Measurements from ENCODE around the gene ZNF699. TPM values are rescaled to one million over a fixed set of nuclear protein-coding genes. Genes with fewer than 3 reads are reported as not detected.
"Not testable (repeated sequence)": the region's sequence is repeated elsewhere in the genome, so short reads cannot be mapped to it uniquely, and the experiment has no call there.

Gene ZNF699
- 22.5 TPM for total RNA-seq

DNA sequence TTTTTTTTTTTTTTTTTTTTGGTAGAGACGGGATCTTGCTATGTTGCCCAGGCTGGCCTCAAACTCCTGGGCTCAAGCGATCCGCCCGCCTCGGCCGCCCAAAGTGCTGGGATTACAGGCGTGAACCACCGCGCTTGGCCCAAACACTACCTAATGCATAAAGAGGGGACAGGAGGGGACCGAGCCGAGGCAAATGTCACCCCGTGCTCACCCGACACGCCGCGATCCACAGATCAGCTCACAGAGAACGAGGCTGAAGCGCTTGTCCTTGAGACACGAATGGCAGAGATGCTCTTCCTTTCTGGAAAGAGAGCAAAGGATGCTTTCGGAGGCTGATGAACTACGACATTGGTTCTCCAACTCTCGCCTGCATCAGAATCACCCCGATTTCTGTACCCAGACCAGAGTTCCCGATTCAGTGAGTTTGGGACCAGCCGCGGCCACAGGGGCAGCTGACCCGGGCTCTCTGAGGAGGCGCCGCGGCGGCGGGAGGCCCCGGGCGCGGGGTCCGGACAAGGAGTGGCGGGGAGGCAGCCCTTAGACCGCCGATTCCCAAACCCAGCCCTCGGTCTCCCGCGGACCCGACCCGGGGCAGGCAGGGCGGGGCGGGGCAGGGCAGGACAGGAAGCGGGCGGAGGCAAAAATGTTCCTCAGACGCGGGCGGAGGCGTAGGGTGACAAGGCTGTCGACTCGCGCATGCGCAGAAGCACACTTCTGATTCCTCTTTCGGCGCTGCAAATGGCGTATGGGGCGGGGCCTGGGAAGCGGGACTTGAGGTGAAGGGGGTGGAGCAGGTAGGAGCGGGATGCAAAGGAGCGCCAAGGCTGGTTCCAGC is at the start of gene ZNF699:
ZNF699 (minus strand) TSS at position 700 of the 835 bp plus-strand sequence. CDS start 4,719 bp downstream, outside the sequence.
- H3K4me3 ChIP-seq (ENCODE audit: low read length), result peak within 1 kb of the TSS; percentile 84
- no peaks in the 10 kb centered on the region for H3K27me3 ChIP-seq (ENCODE audit: insufficient read depth, low read length)
- peaks cover 21% of the 10 kb centered on the region for H3K4me1 ChIP-seq (ENCODE audit: insufficient read depth, low read length)
- no peaks in the 10 kb centered on the region for H3K9me3 ChIP-seq (ENCODE audit: low read depth, low read length)

DNA sequence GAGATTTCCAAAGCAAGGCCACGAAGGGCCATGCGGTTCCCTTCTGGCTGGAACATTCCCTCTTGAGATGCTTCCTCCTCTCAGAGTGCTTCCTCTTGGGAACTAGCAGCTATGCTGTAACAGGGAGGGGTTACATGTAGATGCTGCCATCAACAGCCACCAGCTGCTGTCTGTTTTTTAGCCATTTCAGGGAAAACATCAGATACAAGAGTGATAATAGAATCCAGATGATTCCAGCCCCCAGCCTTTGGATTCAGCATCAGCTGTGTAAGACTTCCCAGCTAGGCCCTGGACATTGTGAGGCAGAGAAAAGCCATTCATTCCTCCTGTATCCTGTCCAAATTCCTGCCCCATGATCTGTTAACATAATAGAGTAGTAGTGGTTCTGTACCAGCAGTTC is 45.0 kb upstream of the ZNF699 start:
- H3K9me3 ChIP-seq (ENCODE audit: low read depth, low read length), result peaks cover 47% of the 10 kb centered on the region
- H3K4me1 ChIP-seq (ENCODE audit: insufficient read depth, low read length), result no peaks in the 10 kb centered on the region
- no peaks in the 10 kb centered on the region for H3K27me3 ChIP-seq (ENCODE audit: insufficient read depth, low read length)
- H3K4me3 ChIP-seq (ENCODE audit: low read length), result no peak overlapping the region

DNA sequence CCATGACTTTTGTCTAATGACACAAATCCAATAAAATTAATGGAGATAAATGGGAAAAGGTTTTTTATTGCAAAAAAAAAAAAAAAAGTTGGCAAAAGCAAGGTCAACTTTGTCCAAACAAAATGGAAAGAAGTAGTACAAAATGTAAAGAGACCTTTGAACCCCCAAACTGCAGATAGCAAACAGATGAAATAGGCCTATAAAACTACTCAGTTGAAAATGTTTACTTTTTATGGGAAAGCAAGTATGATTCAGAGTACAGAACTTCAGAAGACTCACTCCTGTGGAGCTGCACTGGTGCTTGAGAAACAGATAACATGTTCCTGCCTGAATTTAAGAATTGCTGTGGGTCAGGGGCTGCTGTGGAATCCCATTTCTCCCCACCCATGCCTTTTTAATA is 43.4 kb upstream of the ZNF699 start:
- H3K27me3 ChIP-seq (ENCODE audit: insufficient read depth, low read length), result no peaks in the 10 kb centered on the region
- no peak overlapping the region for H3K4me3 ChIP-seq (ENCODE audit: low read length)
- no peaks in the 10 kb centered on the region for H3K4me1 ChIP-seq (ENCODE audit: insufficient read depth, low read length)
- peaks cover 49% of the 10 kb centered on the region for H3K9me3 ChIP-seq (ENCODE audit: low read depth, low read length)

DNA sequence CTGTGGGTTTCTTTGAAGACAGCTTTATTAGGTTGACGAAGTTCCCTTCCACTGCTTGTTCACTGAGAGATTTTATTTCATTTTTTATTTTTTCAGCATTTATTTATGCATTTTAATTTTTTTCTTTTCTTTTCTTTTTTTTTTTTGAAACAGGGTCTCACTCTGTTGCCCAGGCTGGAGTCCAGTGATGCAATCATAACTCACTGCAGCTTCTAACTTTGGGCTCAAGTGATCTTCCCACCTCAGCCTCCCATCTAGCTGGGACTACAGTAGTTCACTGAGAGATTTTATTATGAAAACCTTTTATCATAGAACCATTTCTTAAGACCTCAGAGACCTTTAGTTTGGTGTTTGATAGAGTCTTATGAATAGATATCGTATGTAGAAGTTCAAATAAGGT is 42.9 kb upstream of the ZNF699 start:
- Histone ChIP-seq H3K9me3 (ENCODE audit: low read depth, low read length) (peaks cover 50% of the 10 kb centered on the region), H3K4me1 (ENCODE audit: insufficient read depth, low read length) (no peaks in the 10 kb centered on the region), H3K4me3 (ENCODE audit: low read length) (no peak overlapping the region)

DNA sequence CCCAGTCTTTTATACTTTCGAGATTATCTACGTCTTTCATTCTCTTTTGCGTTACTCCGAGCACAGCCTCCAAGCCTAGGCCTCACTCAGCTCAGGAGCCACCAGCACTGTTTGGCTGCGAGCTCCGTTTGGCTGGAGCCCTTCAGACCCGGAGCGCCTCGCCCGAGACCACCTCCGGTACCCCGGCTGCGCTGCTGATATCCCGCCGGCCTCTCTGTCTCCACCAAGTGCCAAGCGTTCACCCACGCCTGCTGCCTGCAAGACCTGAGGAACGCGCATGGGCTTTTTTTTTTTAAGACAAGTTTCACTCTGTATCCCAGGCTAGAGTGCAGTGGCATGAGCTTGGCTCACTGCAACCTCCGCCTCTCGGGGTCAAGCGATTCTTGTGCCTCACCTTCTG is 39.0 kb upstream of the ZNF699 start:
- no peaks in the 10 kb centered on the region for H3K4me1 ChIP-seq (ENCODE audit: insufficient read depth, low read length)
- H3K9me3 ChIP-seq (ENCODE audit: low read depth, low read length), result peaks cover 77% of the 10 kb centered on the region
- H3K4me3 ChIP-seq (ENCODE audit: low read length), result no peak overlapping the region
- no peaks in the 10 kb centered on the region for H3K27me3 ChIP-seq (ENCODE audit: insufficient read depth, low read length)

More for the DNA sequence above, 42.9 kb upstream of the ZNF699 start:
- H3K27me3 ChIP-seq (ENCODE audit: insufficient read depth, low read length), result no peaks in the 10 kb centered on the region

DNA sequence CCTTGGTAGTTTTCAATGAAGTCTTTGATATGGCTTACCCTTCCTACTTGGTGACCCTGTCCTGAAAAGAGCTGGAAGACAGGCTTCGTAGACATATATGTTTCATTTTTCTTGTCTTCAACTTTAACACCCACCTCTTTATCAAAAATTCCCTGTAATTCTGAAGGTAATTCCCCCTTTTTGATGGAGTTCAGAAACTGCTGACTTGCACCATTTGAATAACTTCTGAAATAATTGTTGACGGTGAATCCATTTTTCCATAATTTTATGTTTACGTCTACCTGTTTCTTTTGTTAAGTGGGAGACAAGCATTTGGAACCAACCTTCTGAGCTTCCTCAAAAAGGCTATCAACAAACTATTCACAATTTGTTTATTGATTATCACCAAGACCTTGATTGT is 38.6 kb upstream of the ZNF699 start:
- no peaks in the 10 kb centered on the region for H3K27me3 ChIP-seq (ENCODE audit: insufficient read depth, low read length)
- no peak overlapping the region for H3K4me3 ChIP-seq (ENCODE audit: low read length)
- H3K4me1 ChIP-seq (ENCODE audit: insufficient read depth, low read length), result no peaks in the 10 kb centered on the region
- peaks cover 81% of the 10 kb centered on the region for H3K9me3 ChIP-seq (ENCODE audit: low read depth, low read length)

DNA sequence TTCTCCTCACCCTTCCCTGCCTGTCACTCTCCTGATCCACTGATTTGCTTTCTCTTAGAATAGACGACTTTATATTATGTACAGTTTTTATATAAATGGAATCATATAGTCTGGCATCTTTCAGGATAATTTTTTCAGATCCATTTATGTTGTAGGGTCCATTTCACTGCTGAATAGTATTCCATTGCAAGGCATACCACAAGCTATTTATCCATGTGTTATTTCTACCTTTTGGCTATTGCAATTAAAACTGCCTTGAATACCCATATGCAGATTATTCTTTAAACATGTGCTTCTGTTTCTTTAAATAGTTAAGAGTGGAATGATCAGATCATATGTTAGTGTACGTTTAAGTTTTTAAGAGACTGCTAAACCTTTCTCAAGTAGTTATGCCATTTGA is 35.4 kb upstream of the ZNF699 start:
- Histone ChIP-seq H3K27me3 (ENCODE audit: insufficient read depth, low read length) (no peaks in the 10 kb centered on the region), H3K4me3 (ENCODE audit: low read length) (no peak overlapping the region), H3K4me1 (ENCODE audit: insufficient read depth, low read length) (no peaks in the 10 kb centered on the region), H3K9me3 (ENCODE audit: low read depth, low read length) (peaks cover 92% of the 10 kb centered on the region)

DNA sequence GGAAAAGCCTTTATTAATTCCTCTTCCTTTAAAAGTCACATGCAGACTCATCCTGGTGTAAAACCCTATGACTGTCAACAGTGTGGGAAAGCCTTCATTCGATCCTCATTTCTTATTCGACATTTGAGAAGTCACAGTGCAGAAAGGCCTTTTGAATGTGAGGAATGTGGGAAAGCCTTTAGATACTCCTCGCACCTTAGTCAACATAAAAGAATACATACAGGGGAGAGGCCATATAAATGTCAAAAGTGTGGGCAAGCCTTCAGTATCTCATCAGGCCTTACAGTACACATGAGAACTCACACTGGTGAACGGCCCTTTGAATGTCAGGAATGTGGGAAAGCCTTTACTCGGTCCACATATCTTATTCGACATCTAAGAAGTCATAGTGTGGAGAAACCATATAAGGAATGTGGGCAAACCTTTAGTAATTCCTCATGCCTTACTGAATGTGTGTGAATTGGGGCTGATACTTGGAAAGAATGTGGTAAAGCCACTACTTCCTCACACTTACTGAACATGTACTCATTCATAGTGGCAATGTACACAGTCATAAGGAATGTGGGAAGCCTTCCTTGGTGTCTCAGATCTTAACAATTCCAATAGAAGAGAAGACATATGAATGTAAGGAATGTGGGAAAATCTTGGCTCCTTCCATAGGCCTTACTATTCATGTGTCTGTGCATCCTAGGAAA is 33.1 kb upstream of the ZNF699 start:
- peaks cover 90% of the 10 kb centered on the region for H3K9me3 ChIP-seq (ENCODE audit: low read depth, low read length)
- H3K4me1 ChIP-seq (ENCODE audit: insufficient read depth, low read length), result no peaks in the 10 kb centered on the region
- no peaks in the 10 kb centered on the region for H3K27me3 ChIP-seq (ENCODE audit: insufficient read depth, low read length)
- H3K4me3 ChIP-seq (ENCODE audit: low read length), result no peak overlapping the region

DNA sequence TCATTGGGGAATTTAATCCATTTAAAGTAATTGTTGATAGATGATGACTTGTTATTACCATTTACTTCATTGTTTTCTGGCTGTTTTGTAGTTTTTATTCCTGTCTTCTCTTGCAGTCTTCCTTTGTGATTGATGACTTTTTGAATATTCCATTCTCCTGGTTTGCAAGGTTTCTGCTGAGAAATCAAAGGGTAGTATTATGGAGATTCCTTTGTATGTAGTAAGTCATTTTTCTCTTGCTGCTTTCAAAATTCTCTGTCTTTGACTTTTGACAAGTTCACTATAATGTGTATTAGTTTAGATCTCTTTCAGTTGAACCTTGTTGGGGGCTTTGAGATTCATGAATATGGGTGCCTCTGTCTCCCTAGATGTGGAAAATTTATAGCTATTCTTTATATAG is 20.4 kb upstream of the ZNF699 start:
- H3K4me1 ChIP-seq (ENCODE audit: insufficient read depth, low read length), result peaks cover 2% of the 10 kb centered on the region
- H3K27me3 ChIP-seq (ENCODE audit: insufficient read depth, low read length), result no peaks in the 10 kb centered on the region
- peaks cover 81% of the 10 kb centered on the region for H3K9me3 ChIP-seq (ENCODE audit: low read depth, low read length)
- H3K4me3 ChIP-seq (ENCODE audit: low read length), result no peak overlapping the region

DNA sequence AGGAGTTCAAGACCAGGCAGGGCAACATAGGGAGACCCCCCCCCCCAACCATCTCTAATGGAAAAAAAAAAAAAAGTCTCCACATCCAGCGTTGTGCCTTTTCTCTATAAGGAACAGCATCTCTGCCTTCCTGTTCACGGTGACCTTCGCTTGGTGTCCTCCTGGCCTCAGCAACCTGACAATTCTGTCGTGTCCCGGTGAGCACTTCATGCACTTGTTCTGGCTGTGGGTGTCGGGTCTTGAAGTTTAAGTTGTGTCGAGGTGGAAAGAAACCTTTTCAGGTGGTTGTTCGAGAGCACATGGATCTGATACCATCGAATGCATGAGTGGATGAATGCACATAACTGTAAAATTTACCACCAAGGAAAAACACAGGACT is 14.9 kb upstream of the ZNF699 start:
- Histone ChIP-seq H3K4me3 (ENCODE audit: low read length) (peak overlapping the region; percentile 78), H3K9me3 (ENCODE audit: low read depth, low read length) (peaks cover 31% of the 10 kb centered on the region), H3K4me1 (ENCODE audit: insufficient read depth, low read length) (peaks cover 18% of the 10 kb centered on the region), H3K27me3 (ENCODE audit: insufficient read depth, low read length) (no peaks in the 10 kb centered on the region)

DNA sequence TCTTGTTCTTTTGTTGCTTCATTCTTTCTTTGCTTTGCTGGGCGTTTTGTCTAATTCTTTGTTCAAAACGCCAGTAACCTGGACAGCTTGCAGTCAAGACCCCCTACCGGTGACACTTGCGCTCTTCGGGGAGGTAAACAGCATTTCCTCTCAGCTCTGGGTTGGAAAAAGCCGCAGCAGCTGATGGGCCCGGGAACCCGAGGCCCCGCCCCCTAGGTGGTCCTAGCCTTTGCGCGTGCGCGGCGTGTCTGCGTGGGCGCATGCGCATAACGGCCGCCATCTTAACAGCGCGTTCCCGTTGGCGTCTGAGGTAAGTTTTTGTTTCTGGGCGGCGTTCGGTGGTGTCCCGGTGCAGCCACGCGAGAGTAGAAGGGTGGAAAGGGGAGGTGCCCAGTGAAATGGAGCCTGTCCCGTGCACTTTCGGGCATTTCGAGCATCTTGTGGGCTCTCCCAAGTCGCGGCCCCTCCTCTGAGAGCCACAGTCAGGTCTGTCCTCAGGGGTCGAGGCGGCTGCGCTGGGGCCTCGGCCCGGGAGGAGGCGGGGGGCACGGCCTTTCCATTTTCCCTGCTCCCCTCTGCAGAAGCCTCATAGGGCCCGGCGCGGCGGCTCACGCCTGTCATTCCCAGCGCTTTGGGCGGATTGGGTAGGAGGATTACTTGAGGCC is 14.4 kb upstream of the ZNF699 start, which contains the start of gene ZNF559:
ZNF559 (plus strand) TSS at position 261 of the 665 bp plus-strand sequence. CDS start 14,371 bp downstream, outside the sequence.
- H3K9me3 ChIP-seq (ENCODE audit: low read depth, low read length), result peaks cover 26% of the 10 kb centered on the region
- H3K4me3 ChIP-seq (ENCODE audit: low read length), result peak within 1 kb of the TSS; percentile 78
- no peaks in the 10 kb centered on the region for H3K27me3 ChIP-seq (ENCODE audit: insufficient read depth, low read length)
- peaks cover 18% of the 10 kb centered on the region for H3K4me1 ChIP-seq (ENCODE audit: insufficient read depth, low read length)

DNA sequence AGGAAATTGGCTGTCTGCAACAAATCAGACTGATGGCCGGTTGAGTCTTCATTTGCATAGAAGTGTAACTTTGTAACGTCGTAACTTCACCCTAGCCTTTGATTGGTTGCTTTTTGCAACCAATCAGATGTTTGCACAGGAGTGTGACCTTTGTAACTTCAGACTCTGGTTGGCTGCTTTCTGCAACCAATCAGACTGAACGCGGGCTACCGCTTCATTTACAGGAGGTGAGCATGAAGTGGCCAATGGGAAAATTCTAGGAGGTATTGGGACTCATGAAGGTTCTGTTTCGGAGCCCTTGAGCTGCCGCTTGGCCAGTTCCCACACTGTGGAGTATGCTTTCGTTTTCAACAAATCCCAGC is 13.9 kb upstream of the ZNF699 start:
- peaks cover 21% of the 10 kb centered on the region for H3K9me3 ChIP-seq (ENCODE audit: low read depth, low read length)
- no peaks in the 10 kb centered on the region for H3K27me3 ChIP-seq (ENCODE audit: insufficient read depth, low read length)
- peaks cover 18% of the 10 kb centered on the region for H3K4me1 ChIP-seq (ENCODE audit: insufficient read depth, low read length)
- peak overlapping the region; percentile 78 for H3K4me3 ChIP-seq (ENCODE audit: low read length)

DNA sequence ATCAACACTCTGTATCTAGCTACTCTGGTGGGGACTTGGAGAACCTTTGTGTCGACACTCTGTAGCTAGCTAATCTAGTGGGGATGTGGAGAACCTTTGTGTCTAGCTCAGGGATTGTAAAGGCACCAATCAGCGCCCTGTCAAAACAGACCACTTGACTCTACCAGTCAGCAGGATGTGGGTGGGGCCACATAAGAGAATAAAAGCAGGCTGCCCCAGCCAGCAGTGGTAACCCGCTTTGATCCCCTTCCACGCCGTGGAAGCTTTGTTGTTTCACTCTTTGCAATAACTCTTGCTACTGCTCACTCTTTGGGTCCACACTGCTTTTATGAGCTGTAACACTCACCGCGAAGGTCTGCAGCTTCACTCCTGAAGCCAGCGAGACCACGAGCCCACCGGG is 12.6 kb upstream of the ZNF699 start:
- peaks cover 18% of the 10 kb centered on the region for H3K4me1 ChIP-seq (ENCODE audit: insufficient read depth, low read length)
- H3K27me3 ChIP-seq (ENCODE audit: insufficient read depth, low read length); H3K9me3 ChIP-seq (ENCODE audit: low read depth, low read length); H3K4me3 ChIP-seq (ENCODE audit: low read length): not testable (repeated sequence)

DNA sequence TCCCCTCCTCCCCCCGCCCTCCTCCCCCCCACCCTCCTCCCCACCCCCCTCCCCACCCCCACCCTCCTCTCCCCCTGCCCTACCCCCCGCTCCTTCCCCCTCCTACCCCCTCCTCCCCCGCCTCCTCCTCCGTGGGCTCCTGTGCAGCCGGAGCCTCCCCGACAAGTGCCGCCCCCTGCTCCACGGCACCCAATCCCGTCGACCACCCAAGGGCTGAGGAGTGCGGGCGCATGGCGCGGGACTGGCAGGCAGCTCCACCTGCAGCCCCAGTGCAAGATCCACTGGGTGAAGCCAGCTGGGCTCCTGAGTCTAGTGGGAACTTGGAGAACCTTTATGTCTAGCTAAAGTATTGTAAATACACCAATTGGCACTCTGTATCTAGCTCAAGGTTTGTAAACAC is 12.1 kb upstream of the ZNF699 start:
- H3K4me3 ChIP-seq (ENCODE audit: low read length); H3K9me3 ChIP-seq (ENCODE audit: low read depth, low read length); H3K27me3 ChIP-seq (ENCODE audit: insufficient read depth, low read length): not testable (repeated sequence)
- H3K4me1 ChIP-seq (ENCODE audit: insufficient read depth, low read length), result peaks cover 18% of the 10 kb centered on the region

DNA sequence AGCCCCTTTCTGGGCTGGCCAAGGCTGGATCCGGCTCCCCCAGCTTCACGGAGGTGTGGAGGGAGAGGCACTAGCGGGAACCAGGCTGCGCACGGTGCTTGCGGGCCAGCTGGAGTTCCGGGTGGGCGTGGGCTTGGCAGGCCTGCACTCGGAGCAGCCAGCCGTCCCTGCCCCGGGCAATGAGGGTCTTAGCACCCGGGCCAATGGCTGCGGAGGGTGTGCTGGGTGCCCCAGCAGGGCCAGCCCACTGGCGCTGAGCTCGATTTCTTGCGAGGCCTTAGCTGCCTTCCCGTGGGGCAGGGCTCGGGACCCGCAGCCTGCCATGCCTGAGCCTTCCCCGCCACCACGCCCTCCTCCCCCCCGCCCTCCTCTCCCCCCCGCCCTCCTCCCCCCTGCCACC is 11.7 kb upstream of the ZNF699 start:
- H3K4me3 ChIP-seq (ENCODE audit: low read length), result no peak overlapping the region
- H3K27me3 ChIP-seq (ENCODE audit: insufficient read depth, low read length), result no peaks in the 10 kb centered on the region
- peaks cover under 1% of the 10 kb centered on the region for H3K9me3 ChIP-seq (ENCODE audit: low read depth, low read length)
- H3K4me1 ChIP-seq (ENCODE audit: insufficient read depth, low read length), result peaks cover 18% of the 10 kb centered on the region

All from mononuclear cell (primary cell).